ENCODE results near the gene ZNF768.
"Not testable (repeated sequence)": the region's sequence is repeated elsewhere in the genome, so short reads cannot be mapped to it uniquely, and the experiment has no call there.

ZNF768 gene

GRCh38 chr16:30555315-30556124 is 29.2 kb upstream of the ZNF768 start:
- no peak for DNase-seq

GRCh38 chr16:30554557-30555314 is 28.4 kb upstream of the ZNF768 start:
- no peak for DNase-seq

DNA sequence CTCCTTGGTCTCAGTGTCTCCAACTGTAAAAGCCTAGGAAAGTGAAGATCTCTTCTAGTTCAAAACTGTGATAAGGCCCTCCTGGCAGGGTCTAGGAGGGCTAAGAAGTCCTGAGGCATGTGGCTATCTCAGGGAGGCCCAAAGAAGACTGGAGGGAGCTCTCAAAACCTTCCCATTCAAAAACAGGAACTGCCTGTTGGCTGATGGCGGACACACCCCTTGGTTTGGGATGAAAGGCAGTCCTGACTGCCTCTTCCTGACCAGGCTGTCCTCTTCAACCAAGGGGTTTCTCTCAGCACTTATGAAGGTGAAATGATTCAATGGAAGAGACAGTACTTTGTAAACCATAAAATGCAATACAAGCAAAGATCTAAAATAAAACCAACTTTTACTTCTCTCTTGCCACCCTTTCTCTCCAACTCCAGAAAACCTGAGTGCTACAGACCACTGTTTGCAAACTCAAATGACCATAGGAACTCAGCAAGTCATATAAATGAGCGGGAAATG is 27.1 kb upstream of the ZNF768 start:
- no peak for DNase-seq

GRCh38 chr16:30552956-30553355 is 26.6 kb upstream of the ZNF768 start:
- no peak for DNase-seq

GRCh38 chr16:30551781-30552180 is 25.4 kb upstream of the ZNF768 start:
- DNase-seq: no peak

DNA sequence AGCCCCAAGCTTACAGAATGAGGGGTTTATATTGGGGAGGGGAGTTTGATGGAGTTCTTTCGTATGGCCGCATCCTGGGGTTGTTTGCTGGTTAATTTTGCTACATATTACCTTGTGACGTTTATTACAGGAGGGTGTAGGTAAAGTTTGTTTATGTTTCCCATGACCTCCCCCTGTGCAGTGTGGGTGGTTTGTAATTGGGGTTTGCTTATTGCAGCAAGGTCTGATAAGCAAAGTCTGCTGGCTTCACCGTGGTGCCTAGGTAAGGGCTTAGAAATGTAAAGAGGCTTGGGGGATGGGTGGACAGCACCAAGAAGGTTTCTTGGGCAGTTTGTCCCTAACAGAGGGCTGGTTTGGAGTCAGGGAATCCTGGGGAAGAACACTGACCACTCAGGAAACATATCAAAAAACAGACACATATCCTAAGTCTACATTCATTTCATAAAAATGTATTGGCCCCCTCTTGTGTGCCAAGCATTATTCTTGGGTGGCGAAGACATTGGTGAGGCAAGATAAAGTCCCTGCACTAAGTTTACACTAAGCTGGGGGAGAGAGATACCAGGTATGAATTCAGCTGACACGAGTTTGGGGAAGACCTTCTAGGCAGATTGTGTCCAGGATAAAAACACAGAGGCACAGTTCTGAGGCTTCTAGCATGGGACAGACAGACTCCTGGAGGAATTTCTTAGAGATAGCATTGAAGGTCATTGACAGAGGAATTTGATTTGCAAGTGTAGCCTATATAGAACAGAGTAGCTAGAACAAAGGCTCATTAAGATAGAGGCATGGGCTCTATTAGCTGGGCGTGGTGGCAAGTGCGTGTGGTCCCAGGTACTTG is 22.3 kb upstream of the ZNF768 start:
- no peak for DNase-seq

- DNase-seq: no peak
These were observed 19.7 kb upstream of the ZNF768 start for GRCh38 chr16:30546115-30546514.

DNA sequence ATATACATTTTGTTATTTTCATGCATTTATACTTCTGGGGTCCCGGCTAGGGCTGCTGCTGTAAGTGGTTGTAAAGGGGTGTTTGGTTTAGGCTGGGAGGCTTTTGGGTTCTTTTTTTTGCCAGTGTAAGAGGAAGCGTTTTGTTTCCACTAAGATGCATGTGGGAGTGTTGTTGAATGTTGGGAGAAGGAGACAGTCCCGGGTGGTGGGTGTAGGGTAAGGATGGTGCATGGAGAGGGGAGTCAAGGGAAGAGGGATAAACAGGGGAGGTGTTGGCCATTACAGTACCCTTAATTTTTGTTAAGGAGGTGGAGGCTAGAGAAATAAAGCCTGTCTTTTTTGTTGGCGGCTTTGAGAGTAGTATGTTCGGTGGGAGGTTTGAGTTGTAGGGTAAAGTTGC is 16.7 kb upstream of the ZNF768 start:
- no peak for DNase-seq

DNA sequence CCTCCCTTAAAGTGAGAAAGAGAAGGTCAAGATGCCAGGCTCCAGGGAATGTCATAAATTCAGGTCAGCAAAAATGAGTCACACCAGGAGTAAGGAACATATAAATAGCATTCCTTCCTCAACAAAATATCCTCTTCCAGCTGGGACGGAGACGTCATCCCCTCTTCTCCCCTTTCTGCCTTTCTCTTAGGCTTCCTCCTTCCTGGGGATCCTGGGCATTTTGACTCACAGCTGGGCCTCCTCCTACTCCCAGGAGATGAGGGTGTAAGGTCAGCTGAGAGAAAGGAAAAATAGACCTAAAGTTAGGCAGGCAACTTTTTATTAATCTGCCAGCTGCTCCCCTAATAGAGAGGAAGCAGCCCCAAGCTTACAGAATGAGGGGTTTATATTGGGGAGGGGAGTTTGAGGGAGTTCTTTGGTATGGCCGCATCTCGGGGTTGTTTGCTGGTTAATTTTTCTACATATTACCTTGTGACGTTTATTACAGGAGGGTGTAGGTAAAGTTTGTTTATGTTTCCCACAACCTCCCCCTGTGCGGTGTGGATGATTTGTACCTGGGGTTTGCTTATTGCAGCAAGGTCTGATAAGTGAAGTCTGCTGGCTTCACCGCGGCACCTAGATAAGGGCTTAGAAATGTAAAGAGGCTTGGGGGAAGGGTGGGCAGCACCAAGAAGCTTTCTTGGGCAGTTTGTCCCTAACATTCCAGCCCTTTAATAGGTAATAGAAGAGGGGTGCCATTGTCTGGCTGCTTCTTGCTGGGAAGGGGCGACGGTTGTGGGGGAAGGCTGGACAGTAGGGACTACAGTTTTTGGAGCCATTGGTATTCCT is 15.3 kb upstream of the ZNF768 start:
- no peak for DNase-seq

- DNase-seq: not testable (repeated sequence)
These were observed 14.6 kb upstream of the ZNF768 start for GRCh38 chr16:30540916-30541464.

DNA sequence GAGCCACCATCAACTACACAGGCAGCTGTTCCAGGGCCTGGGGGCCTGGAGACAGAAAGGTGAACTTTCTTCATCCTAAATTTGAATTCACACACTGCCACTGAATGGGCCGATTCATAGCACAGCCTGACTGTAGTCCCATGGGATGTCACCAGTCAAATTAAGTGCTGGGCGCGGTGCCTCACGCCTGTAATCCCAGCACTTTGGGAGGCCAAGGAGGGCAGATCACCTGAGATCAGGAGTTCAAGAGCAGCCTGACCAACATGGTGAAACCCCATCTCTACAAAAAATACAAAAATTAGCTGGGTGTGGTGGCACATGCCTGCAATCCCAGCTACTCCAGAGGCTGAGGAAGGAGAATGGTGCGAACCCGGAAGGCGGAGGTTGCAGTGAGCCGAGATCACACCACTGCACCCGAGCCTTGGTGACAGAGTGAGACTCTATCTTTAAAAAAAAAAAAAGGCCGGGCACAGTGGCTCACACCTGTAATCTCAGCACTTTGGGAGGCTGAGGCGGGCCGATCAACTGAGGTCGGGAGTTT is 13.7 kb upstream of the ZNF768 start:
- DNase-seq: not testable (repeated sequence)

- no peak for DNase-seq
These were observed 12.9 kb upstream of the ZNF768 start for GRCh38 chr16:30539000-30539964.

GRCh38 chr16:30536391-30537024 is 10.1 kb upstream of the ZNF768 start:
- DNase-seq: not testable (repeated sequence)

GRCh38 chr16:30535777-30536190 is 9.4 kb upstream of the ZNF768 start:
- DNase-seq: peak; percentile 72

DNA sequence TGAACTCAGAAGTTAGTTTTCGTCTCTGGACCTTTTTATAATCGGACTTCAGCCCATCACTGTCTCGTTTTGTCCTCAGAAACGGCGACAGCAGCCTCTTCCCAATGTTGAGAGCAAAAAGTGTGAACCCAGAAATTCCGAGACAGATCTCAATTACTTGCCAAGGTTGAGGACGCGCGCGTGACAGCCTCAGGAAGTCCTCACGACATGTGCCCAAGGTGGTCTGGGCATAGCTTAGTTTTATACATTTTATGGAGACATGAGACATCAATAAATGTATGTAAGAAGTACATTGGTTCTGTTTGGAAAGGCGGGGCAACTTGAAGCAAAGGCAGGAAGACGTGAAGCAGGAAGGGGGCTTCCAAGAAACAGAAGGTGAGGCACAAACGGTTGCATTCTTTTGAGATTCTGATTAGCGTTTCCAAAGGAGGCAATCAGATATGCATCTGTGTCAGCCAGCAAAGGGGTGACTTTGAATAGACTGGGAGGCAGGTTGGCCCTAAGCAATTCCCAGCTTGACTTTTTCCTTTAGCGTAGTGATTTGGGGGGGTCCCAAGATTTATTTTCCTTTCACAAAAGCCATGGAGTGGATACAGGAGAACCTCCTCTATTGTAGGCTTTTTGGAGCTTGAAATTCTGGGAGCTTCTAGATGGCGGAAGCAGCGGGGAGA is 8.9 kb upstream of the ZNF768 start:
- no peak for DNase-seq

GRCh38 chr16:30534368-30535105 is 8.2 kb upstream of the ZNF768 start, which contains the start of gene ZNF747:
ZNF747 (minus strand) TSS chr16:30534858; CDS start chr16:30534679, 179 bp downstream.
- DNase-seq: peak; percentile 85

DNA sequence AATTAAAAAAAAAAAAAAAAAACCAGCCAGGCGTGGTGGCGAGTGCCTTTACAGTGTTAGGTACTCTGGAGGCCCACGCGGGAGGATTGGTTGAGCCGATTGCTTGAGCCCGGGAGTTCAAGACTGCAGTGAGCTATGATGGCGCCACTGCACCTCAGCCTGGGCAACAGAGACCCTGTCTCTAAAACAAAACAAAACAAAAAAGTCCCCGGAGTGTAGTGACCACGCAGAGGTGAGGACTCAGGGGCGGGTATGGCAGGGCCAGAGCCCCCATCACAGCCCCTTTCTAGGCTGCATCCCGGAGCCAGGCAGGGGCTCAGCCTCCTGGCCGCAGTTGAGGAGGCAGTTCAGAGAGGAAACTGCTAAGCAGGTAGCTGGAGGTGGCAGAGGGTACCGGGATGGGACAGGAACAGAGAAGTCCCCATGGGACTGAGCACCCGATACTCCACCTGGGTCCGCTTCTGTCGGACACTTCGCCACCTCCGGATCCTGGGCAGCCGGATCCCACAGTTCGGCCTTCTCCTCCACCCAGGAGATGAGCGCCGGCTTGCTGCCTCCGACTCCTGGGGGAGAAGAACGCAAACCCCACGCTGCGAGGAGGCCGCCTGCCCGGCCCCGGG is 7.5 kb upstream of the ZNF768 start:
- DNase-seq: no peak

GRCh38 chr16:30533146-30533522 is 6.8 kb upstream of the ZNF768 start:
- DNase-seq: no peak

Data from NCI-H1092 (cell line).